ENCODE measurements around the gene SEMA3G. TPM values are rescaled to one million over a fixed set of nuclear protein-coding genes. Genes with fewer than 3 reads are reported as not detected.
A peak's percentile ranks its signal among the peaks of the same experiment; 100 is the strongest.

The SEMA3G gene
- polyA plus RNA-seq, 1 donor = 19.1 TPM

DNA sequence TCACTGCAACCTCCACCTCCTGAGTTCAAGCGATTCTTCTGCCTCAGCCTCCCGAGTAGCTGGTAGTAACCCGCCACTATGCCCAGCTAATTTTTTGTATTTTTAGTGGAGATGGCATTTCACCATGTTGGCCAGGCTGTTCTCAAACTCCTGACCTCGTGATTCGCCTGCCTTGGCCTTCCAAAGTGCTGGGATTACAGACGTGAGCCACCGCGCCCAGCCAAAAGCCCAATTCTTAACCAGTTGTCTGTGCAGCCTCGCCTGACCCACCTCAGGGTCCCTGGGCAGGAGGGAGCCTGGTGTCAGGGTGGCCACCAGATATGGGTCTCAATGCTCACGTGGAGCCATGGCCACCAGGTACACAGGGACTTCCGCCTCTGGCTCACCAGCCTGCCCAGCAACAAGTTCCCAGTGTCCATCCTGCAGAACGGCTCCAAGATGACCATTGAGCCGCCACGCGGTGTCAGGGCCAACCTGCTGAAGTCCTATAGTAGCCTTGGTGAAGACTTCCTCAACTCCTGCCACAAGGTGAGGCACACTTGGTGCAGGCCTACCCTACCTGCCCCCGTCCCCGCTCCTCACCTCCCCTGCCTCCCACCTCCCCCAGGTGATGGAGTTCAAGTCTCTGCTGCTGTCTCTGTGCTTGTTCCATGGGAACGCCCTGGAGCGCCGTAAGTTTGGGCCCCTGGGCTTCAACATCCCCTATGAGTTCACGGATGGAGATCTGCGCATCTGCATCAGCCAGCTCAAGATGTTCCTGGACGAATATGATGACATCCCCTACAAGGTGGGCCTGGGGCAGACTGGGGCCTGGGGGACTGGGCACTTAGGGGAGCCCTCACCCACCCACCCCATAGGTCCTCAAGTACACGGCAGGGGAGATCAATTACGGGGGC, 48.6 kb downstream of the SEMA3G start:
- DNase-seq = no peak

DNA sequence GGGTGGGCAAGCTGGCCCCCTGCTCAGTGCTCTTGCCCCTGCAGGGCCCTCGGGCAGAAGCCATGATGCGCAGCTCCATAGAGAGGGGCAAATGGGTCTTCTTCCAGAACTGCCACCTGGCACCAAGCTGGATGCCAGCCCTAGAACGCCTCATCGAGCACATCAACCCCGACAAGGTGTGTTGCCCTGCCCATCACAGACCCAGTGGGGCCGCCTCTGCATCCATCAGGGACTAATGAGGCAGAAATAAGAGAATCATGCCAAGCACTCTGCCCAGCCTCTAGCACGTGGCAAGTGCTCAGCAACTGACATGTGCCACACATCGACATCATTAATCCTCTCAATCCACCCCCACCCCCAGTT, 49.4 kb downstream of the SEMA3G start:
- no peak for DNase-seq

DNA sequence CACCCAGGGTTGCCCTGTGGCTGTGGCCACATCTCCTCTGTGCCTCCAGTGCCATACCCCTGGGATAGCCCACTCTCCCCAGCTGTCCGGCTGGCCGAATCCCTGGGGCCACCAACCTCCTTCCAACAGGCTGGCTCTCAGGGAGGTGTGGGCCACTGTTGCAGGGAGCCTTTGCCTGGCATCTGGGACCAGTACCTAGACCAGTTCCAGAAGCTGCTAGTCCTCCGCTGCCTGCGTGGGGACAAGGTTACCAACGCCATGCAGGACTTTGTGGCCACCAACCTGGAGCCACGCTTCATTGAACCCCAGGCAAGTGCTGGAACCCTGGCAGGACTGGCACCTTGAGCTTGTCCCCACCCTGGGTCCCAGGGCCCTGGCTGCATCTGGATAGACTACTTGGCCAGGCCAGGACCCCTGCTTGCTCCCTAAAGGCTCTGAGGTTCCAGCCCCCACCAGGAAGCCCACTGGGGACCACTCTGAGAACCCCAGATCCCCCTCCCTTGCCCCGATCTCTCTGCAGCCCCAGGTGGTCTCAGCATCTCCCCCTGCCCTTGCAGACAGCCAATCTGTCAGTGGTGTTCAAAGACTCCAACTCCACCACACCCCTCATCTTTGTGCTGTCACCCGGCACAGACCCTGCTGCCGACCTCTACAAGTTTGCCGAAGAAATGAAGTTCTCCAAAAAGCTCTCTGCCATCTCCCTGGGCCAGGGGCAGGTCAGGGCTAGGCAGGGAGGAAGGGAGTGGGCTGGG, 50.0 kb downstream of the SEMA3G start:
- no peak for DNase-seq

DNA sequence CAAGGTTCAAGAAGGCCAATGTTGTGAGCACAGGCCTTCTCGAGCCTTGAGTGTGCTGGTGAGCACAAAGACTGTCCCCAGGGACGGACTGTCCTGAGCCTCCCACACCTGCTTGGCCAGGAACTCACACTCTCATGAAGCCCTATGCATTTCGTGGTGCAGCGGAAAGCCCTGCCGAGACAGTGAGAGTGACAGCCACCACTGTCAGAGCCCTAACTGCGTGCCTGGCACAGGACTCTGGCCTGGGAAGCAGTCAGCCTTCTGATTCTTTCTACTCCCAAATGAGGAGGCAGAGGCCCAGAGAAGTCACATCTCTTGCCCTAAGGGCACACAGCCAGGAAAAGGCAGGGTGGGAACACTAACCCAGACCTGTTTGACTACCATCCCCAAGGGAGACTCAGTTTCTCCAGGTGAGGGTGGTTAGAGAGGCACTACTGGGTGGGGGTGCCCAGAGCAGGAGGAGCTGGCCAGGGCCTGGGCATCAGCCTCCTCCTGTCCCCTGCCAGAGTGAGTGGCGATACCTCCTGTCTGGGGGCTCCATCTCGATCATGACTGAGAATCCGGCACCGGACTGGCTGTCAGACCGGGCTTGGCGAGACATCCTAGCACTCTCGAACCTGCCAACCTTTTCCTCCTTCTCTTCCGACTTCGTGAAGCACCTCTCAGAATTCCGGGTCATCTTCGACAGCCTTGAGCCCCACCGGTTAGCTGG, 50.8 kb downstream of the SEMA3G start:
- DNase-seq = no peak

DNA sequence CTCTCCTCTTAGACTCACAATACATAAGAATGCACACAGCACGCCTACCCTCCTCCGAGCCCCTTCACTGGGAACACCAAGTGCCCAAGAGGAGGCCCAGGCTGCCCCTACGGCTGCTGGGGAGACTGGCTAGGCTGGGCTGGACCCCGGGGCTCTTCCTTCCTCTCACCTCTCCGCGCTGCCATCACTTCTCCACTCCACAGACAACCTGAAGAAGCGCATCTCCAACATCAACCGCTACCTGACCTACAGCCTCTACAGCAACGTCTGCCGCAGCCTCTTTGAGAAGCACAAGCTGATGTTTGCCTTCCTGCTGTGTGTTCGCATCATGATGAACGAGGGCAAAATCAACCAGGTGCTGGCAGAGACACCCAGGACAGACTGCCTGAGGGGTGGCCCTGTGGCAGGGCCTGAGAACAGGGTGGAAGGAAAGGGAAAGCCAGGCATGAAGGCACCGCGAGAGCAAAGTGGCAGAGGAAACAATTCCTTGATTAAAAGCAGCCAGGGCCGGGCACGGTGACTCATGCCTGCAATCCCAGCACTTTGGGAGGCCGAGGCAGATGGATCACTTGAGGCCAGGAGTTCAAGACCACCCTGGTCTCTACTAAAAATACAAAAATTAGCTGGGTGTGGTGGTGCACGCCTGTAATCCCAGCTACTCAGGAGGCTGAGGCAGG, 51.6 kb downstream of the SEMA3G start:
- no peak for DNase-seq

DNA sequence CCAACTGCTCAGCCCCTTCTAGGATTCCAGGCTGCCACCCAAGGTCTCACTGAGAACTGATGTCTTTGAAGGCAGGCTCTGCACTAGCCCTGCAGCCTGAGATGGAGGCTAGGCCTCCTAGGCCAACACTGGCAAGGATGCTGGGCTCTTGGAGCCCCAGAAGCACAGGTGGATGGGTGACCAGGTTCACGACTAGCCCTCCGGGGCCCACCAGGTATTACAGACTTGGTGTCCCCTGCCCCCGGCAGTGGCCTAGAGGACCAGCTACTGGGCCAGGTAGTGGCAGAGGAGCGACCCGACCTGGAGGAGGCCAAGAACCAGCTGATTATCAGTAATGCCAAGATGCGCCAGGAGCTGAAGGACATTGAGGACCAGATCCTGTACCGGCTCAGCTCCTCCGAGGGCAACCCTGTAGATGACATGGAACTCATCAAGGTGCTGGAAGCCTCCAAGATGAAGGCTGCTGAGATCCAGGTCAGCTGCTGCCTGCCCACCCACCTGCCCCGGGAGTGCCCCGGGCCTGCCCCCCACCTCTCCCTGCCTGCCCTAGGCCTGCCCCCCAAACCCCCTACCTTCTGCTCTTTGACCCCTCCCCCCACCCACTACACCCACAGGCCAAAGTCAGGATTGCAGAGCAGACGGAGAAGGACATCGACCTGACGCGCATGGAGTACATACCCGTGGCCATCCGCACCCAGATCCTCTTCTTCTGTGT, 52.5 kb downstream of the SEMA3G start:
- no peak for DNase-seq

DNA sequence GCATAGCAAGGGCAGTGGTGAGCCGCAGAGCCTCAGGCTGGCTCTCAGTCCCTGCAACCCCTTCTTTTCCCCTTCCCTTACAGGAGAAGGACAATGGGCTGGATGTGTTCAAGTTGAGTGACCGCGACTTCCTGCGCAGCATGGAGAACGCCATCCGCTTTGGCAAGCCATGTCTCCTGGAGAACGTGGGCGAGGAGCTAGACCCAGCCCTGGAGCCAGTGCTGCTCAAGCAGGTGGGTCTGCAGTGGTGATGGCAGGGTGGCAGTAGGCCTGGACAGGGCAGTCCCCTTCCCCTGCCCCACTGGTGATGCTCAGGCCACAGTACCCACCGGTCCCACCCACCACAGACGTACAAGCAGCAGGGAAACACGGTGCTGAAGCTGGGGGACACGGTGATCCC, 53.8 kb downstream of the SEMA3G start:
- no peak for DNase-seq

- DNase-seq = no peak
Observed at GRCh38 chr3:52388933-52389332, 56.0 kb downstream of the SEMA3G start.

DNA sequence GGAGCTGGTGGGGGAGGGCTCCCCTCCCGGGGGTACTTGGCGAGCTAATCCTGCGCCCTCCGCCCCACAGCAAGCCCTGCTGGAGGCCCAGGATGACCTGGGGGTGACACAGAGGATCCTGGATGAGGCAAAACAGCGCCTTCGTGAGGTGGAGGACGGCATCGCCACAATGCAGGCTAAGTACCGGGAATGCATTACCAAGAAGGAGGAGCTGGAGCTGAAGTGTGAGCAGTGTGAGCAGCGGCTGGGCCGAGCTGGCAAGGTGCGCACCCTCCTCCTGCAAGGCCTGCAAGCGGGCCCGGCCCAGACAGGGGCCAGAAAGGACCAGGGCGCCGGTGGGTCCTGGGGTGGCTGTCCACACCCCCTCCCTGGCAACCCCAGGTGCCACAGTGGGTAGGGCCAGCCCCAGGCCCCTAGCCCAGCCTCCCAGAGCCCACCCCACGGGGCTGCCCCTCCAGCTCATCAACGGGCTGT, 56.5 kb downstream of the SEMA3G start:
- DNase-seq = no peak

DNA sequence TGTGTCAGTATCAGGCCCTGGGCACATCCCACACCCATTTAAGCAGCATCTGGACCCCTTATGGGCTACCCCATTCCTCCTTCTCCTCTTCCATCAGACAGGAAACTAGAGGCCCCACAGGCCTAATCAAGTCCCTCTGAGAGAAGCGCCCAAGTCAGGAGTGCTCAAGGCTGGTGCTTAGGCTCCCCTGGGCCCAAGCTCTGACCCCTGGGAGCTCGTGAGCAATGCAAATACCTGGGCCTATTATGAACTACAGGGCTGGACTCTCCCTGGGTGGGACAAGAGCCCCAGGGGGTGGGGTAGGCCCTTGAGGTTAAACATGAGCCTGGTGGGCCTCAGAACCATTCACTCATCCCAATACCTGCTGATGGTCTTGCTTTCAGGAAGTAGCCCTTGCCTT, 57.4 kb downstream of the SEMA3G start:
- DNase-seq = no peak

DNA sequence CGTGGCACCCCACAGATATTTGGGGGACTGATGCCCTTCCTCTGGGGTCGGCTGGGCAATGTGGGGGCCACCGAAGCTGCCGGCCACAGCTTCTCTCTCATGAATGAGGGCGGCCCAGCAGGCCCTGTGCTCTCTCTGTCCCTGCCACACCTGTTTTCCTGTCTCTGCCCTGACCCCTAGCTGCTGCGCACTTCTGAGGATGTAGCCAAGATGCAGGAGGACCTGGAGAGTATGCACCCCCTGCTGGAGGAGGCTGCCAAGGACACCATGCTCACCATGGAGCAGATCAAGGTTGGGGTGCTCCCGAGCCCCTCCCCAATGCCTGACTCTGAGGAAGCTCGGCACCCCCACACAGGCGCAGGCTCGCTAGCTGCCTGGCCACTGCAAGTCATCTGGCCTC, 59.7 kb downstream of the SEMA3G start:
- DNase-seq = peak; percentile 45

DNA sequence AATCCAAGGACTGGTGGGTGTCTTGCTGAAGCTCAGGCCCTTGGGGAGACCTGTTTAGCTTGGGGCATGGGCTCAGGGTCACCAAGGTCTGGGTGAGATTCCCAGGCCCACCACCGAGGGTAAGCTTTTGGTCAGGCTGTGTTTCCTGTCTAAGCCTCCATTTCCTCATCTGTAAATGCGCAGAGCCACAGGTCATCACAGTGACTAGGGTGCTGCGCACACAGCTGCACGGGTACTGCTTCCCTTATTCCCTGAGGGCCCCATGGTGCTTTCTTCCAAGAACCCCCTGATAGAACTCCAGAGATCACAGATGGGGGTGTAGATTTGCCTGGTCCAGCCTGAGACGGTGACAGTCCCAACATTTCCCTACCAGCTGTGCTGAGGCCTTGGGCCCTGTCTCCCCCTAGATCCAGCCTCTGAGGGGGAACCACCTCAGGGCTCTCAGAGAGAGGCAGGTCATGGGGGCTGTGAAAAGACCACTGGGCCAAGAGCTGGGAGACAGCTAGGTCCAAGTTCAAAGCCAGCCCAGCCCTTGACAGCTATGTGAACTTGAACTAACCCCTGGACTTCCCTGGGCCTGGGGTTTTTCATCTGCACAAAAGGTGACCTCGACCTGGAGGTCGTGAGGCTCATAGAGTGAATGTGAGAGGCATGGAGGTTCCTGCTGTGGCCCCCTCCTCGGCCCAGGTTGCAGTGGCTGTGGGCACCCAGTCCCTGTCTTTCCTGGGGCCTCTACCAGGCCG, 60.7 kb downstream of the SEMA3G start:
- no peak for DNase-seq

DNA sequence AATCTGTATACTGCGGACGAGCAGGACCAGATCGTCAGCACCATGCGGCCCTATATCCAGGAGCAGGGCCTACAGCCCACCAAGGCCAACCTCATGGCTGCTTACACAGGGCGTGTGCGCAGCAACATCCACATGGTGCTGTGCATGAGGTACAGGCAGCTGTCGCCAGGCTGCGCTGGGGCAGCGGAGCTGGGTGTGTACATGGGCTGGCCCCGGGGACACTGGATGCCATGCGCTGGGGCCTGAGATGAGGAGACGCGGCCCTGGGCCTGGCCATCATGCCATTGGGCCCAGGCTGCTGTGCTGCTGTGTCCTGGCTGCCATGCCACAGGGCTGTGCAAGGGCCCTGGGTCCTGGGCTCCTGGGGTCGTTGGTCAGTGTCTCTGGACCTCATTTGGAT, 61.5 kb downstream of the SEMA3G start:
- DNase-seq = no peak

Other genes with a start within 250 kb of the SEMA3G start
- 46.7 TPM for gene ALAS1, start 246.9 kb downstream of the SEMA3G start, polyA plus RNA-seq (ENCODE audit: insufficient read length)
- 0.18 TPM for gene TLR9, start 219.5 kb downstream of the SEMA3G start, polyA plus RNA-seq (ENCODE audit: insufficient read length)
- gene TWF2, start 205.9 kb downstream of the SEMA3G start, polyA plus RNA-seq (ENCODE audit: insufficient read length) = 23.3 TPM
- 16.6 TPM for gene PPM1M, start 199.3 kb downstream of the SEMA3G start, polyA plus RNA-seq (ENCODE audit: insufficient read length)
- 104 TPM for gene WDR82, start 166.5 kb downstream of the SEMA3G start, polyA plus RNA-seq (ENCODE audit: insufficient read length)
- 32.9 TPM for gene GLYCTK, start 157.3 kb downstream of the SEMA3G start, polyA plus RNA-seq (ENCODE audit: insufficient read length)
- 14.8 TPM for gene DNAH1, start 128.8 kb downstream of the SEMA3G start, polyA plus RNA-seq (ENCODE audit: insufficient read length)
- 80.3 TPM for gene BAP1, start 35.1 kb downstream of the SEMA3G start, polyA plus RNA-seq (ENCODE audit: insufficient read length)
- 14.5 TPM for gene PHF7, start 34.4 kb downstream of the SEMA3G start, polyA plus RNA-seq (ENCODE audit: insufficient read length)
- gene TNNC1, start 8.9 kb upstream of the SEMA3G start, polyA plus RNA-seq (ENCODE audit: insufficient read length) = 6.2 TPM
- gene NISCH, start 10.5 kb upstream of the SEMA3G start, polyA plus RNA-seq (ENCODE audit: insufficient read length) = 130 TPM
- gene STAB1, start 50.2 kb upstream of the SEMA3G start, polyA plus RNA-seq (ENCODE audit: insufficient read length) = 37.6 TPM
- gene NT5DC2, start 88.8 kb upstream of the SEMA3G start, polyA plus RNA-seq (ENCODE audit: insufficient read length) = 159 TPM
- 14.0 TPM for gene UQCC5, start 91.5 kb upstream of the SEMA3G start, polyA plus RNA-seq (ENCODE audit: insufficient read length)
- 70.0 TPM for gene PBRM1, start 240.8 kb upstream of the SEMA3G start, polyA plus RNA-seq (ENCODE audit: insufficient read length)
- 113 TPM for gene GNL3, start 240.9 kb upstream of the SEMA3G start, polyA plus RNA-seq (ENCODE audit: insufficient read length)